ENCODE results near the gene CPSF2. TPM values are rescaled to one million over a fixed set of nuclear protein-coding genes. Genes with fewer than 3 reads are reported as not detected.

Gene CPSF2
- total and polyA plus RNA-seq, 2 of the 13 experiments (the other 11 are each of a cell fraction or from before 2014, with no cell fraction given): 14.3 to 67.9 TPM

GRCh38 chr14:92121207-92121669 lies 531 bp upstream of the CPSF2 start:
- intact Hi-C loops (cut with micrococcal nuclease; ENCODE audit: unreplicated experiment): no loop called here
- ChIA-PET POLR2A (interaction anchor here (0.5 to 3.9 kb wide), 10 partner anchors 9 to 1724 kb away, joined by 3 to 93 read pairs (median 6); partner anchors contain the start of genes ATXN3 and TRIP11), CTCF (ENCODE audit: low intra/inter-chr PET ratio, low total read pairs) (no interaction called here)
- Histone ChIP-seq H4K20me1 (ENCODE audit: insufficient read depth, low read length) (no peaks in the 10 kb centered on the region), H3K4me1 (ENCODE audit: insufficient read depth, low read length) (peaks cover 37% of the 10 kb centered on the region), H3K79me2 (ENCODE audit: insufficient read depth, low read length) (peaks cover 24% of the 10 kb centered on the region), H3K4me3 (replicated peaks in 1 of 3; ENCODE audit: insufficient read depth in 1 of 3, low read depth in 2 of 3, low read length in 3 of 3) (peak overlapping the region; percentile 89 to 97 (median 90)), H3K9ac (ENCODE audit: insufficient read depth, low read depth, low read length) (peak overlapping the region; percentile 100), H3K27me3 (ENCODE audit: control insufficient read depth in 1 of 2, insufficient read depth in 2 of 2, low read length in 2 of 2) (no peaks in the 10 kb centered on the region; a peak in 1 of 5 replicates), H3K27ac (ENCODE audit: extremely low read length, insufficient read depth, low read length) (peak overlapping the region; percentile 94), H3K4me2 (ENCODE audit: low read depth, low read length) (peak overlapping the region; percentile 88), H3K36me3 (replicated peaks in 1 of 2; ENCODE audit: control insufficient read depth in 1 of 2, insufficient read depth in 2 of 2, low read length in 2 of 2) (peaks cover 0 to 1% of the 10 kb centered on the region in 2 experiments; a peak in 1 of 5 replicates), H2AFZ (ENCODE audit: low read length) (peak overlapping the region; percentile 0), H3K9me3 (ENCODE audit: low read length) (no peaks in the 10 kb centered on the region)
- FAIRE-seq (no peak), DNase-seq (ENCODE audit: low spot score) (peak; percentile 4), ATAC-seq (peak; percentile 29)
- in situ Hi-C loops (cut with HindIII; ENCODE audit: extremely low pct_ligation_motif_present, low pct_unique_long_range_greater_than_20kb): no loop called here
- 1% methylated on average over 17 of the region's 36 CpGs for WGBS (ENCODE audit: low lambda C conversion rate)
- TSS peak; percentile 81 for BruUV-seq (replicated peaks)
- no peak for TF ChIP-seq FOXP4 (CRISPR knock-in tag; IDR thresholded peaks at IDR 0.05)
- no peak for TF ChIP-seq HNRNPUL1 (IDR thresholded peaks at IDR 0.05; ENCODE audit: low read depth, low read length)
- TF ChIP-seq CCDC6 (CRISPR knock-in tag; IDR thresholded peaks at IDR 0.05): no peak
- 0 out of 2 replicates have a peak, but pooled peaks have one; percentile 26 for TF ChIP-seq NKX3-1 (CRISPR knock-in tag; IDR thresholded peaks at IDR 0.05)
- 0 out of 2 replicates have a peak, but pooled peaks have one; percentile 6 for TF ChIP-seq SIN3A (IDR thresholded peaks at IDR 0.05; ENCODE audit: borderline replicate concordance, low read depth, low read length)
- TF ChIP-seq ZC3H13 (CRISPR knock-in tag; IDR thresholded peaks at IDR 0.05): 0 out of 2 replicates have a peak, but pooled peaks have one; percentile 9
- TF ChIP-seq ZNF160 (CRISPR knock-in tag; IDR thresholded peaks at IDR 0.05): peak; percentile 10; the same call in 1 of the 2 replicates
- TF ChIP-seq THAP8 (CRISPR knock-in tag; IDR thresholded peaks at IDR 0.05; ENCODE audit: borderline replicate concordance): no peak
- TF ChIP-seq E2F1 (CRISPR knock-in tag; IDR thresholded peaks at IDR 0.05): peak; percentile 25; the same call in 1 of the 2 replicates
- TF ChIP-seq ZSCAN9 (CRISPR knock-in tag; IDR thresholded peaks at IDR 0.05; ENCODE audit: borderline replicate concordance): no peak
- no peak for TF ChIP-seq SRF (IDR thresholded peaks at IDR 0.05; ENCODE audit: low read depth, low read length)
- TF ChIP-seq RBAK (CRISPR knock-in tag; IDR thresholded peaks at IDR 0.05): no peak
- no peak for TF ChIP-seq AHR (CRISPR knock-in tag; IDR thresholded peaks at IDR 0.05)
- no peak for TF ChIP-seq HNF4A (CRISPR knock-in tag; IDR thresholded peaks at IDR 0.05)
- TF ChIP-seq SRY (CRISPR knock-in tag; IDR thresholded peaks at IDR 0.05): no peak
- TF ChIP-seq ZNF296 (CRISPR knock-in tag; conservative IDR thresholded peaks at IDR 0.05): no peak
- TF ChIP-seq GATAD2A (CRISPR knock-in tag; IDR thresholded peaks at IDR 0.05): no peak
- TF ChIP-seq ZNF557 (CRISPR knock-in tag; IDR thresholded peaks at IDR 0.05): 0 out of 2 replicates have a peak, but pooled peaks have one; percentile 27
- no peak for TF ChIP-seq MIER3 (CRISPR knock-in tag; IDR thresholded peaks at IDR 0.05; ENCODE audit: borderline replicate concordance)
- no peak for TF ChIP-seq ZNF572 (CRISPR knock-in tag; IDR thresholded peaks at IDR 0.05)
- no peak for TF ChIP-seq E2F5 (CRISPR knock-in tag; conservative IDR thresholded peaks at IDR 0.05)
- no peak for TF ChIP-seq ZNF567 (CRISPR knock-in tag; IDR thresholded peaks at IDR 0.05; ENCODE audit: borderline replicate concordance)
